Posterior vena cava (tissue), 2 donors: ENCODE measurements around the gene SUV39H1. TPM values are rescaled to one million over a fixed set of nuclear protein-coding genes. Genes with fewer than 3 reads are reported as not detected.
"Not testable (repeated sequence)": the region's sequence is repeated elsewhere in the genome, so short reads cannot be mapped to it uniquely, and the experiment has no call there.

ENCODE experiments used
- DNase-seq: peaks from one replicate; pipeline ENCODE4 v3.0.0-alpha.2; 2020; ENCODE audit warnings: low spot score
- intact Hi-C, 2 donors: fragments of 100-400 bp; cut with DNase I; formaldehyde crosslinking; loops; one replicate each; pipeline versions ENCODE4 v1.14.1 to v1.14.2; 2022 to 2023
- total RNA-seq, 2 donors: library from RNA; stranded (reverse); fragmentation: NEBNext Ultra II Directional; extraction: Animal tissue kit (Norgen Biotek cat#: 25700); gene quantifications; one replicate each; pipeline ENCODE4 v1.2.1, GENCODE V29; 2021
- donor health status: DM: yes; HTN: yes; CAD: no.
- donor health status: DM: yes; HTN: yes; CAD: no.

The SUV39H1 gene
- total RNA-seq, 2 donors from 2014 or later: 3.8 to 4.5 TPM

DNA sequence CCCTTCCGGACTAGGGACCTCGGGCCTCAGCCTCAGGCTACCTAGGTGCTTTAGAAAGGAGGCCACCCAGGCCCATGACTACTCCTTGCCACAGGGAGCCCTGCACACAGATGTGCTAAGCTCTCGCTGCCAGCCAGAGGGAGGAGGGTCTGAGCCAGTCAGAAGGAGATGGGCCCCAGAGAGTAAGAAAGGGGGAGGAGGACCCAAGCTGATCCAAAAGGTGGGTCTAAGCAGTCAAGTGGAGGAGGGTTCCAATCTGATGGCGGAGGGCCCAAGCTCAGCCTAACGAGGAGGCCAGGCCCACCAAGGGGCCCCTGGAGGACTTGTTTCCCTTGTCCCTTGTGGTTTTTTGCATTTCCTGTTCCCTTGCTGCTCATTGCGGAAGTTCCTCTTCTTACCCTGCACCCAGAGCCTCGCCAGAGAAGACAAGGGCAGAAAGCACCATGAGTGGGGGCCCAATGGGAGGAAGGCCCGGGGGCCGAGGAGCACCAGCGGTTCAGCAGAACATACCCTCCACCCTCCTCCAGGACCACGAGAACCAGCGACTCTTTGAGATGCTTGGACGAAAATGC lies 13.0 kb upstream of the SUV39H1 start, which contains the start of gene WAS:
Gene WAS, plus strand, starts transcription at position 389 of the 572 bp plus-strand sequence. Its CDS starts 55 bp downstream, at position 444.
- DNase-seq: peak; percentile 76

GRCh38 chrX:48684134-48684533 lies 12.4 kb upstream of the SUV39H1 start:
- intact Hi-C loops: no loop called here
- DNase-seq: peak; percentile 26

More for the DNA sequence above, 13.0 kb upstream of the SUV39H1 start, which contains the start of gene WAS:
- intact Hi-C loops: no loop called here

GRCh38 chrX:48685416-48685815 lies 11.1 kb upstream of the SUV39H1 start:
- no peak for DNase-seq
- intact Hi-C loops: no loop called here

DNA sequence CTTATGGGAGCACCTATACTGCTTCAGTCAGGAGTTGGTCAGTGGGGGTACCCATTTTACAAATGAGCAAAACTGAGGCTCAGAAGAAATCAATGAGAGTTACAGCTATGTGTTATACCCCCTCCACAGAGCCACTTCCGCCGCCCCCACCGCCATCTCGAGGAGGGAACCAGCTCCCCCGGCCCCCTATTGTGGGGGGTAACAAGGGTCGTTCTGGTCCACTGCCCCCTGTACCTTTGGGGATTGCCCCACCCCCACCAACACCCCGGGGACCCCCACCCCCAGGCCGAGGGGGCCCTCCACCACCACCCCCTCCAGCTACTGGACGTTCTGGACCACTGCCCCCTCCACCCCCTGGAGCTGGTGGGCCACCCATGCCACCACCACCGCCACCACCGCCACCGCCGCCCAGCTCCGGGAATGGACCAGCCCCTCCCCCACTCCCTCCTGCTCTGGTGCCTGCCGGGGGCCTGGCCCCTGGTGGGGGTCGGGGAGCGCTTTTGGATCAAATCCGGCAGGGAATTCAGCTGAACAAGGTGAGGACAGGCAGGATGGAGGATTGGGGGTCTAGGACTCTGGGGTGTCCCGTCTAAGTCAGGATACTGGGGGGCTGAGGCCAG lies 7.9 kb upstream of the SUV39H1 start:
- intact Hi-C loops: no loop called here
- no peak for DNase-seq

DNA sequence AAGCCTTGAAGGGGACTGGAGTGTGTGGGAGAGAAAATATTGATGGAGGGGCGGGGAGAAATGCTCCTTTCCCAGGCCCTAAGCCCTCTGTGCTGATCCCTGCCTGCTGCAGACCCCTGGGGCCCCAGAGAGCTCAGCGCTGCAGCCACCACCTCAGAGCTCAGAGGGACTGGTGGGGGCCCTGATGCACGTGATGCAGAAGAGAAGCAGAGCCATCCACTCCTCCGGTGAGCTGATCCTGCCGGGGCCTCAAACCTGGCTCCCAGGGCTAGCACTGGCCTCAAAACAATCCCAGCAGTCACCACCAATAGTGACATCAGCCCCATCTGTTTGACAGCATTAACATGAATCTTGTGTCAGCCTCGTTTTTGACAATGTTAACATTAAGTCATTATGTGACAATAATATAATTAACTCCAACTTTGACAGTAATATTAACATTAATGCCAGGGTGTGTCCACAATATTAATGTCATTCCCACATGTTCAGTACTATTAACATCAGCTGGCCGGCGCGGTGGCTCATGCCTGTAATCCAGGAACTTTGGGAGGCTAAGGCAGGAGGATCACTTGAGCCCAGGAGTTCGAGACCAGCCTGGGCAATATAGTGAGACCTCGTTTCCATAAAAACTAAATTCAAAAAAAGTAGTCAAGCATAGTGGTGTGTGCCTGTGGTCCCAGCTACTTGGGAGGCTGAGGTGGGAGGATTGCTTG lies 7.2 kb upstream of the SUV39H1 start:
- intact Hi-C loops: no loop called here
- no peak for DNase-seq

DNA sequence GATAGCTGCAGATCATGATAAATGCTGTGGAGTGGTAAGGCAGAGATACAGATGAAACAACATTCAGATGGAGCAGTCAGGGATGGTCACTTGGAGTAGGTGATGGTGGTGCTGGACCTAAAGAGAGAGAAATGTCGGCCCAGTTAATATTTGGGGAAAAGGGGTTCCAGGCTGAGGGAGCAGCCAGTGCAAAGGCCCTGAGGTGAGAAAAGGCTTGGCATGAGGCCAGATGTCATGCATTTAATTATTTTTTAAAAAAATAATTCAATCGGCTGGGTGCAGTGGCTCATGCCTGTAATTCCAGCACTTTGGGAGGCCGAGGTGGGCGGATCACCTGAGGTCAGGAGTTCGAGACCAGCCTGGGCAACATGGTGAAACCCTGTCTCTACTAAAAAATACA lies 4.8 kb upstream of the SUV39H1 start:
- intact Hi-C loops: not testable (repeated sequence)

GRCh38 chrX:48694776-48695533 lies 1.6 kb upstream of the SUV39H1 start:
- intact Hi-C loops: no loop called here
- no peak for DNase-seq

More for the DNA sequence above, 4.8 kb upstream of the SUV39H1 start:
- DNase-seq: not testable (repeated sequence)

- no peak for DNase-seq
- intact Hi-C loops: no loop called here
These were observed 1.0 kb upstream of the SUV39H1 start for GRCh38 chrX:48695534-48695896.

- DNase-seq: no peak
- intact Hi-C loops: no loop called here
These were observed 621 bp upstream of the SUV39H1 start for GRCh38 chrX:48695925-48696300.

GRCh38 chrX:48696909-48697727 lies 584 bp downstream of the SUV39H1 start:
- intact Hi-C loops: no loop called here
- DNase-seq: no peak

DNA sequence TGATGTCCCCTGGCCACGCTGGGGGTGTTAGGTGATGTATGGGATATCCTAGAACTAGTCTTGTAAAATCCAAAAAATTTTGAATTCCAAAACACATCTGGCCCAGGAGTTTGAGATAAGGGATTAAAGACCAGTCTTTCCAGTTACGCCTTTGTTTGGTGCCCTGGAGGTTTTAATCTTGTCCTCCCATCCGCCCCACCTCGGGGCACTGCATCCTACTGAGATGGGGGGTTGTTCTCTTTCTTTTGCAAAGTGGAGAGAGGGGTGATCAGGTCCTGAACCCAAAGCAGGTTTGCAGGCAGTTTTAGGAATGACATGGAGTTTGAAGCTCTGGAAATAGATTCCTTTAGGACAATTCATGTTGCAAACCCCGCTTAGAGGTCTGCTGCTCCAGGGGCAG lies 1.8 kb downstream of the SUV39H1 start:
- no peak for DNase-seq
- intact Hi-C loops: no loop called here

DNA sequence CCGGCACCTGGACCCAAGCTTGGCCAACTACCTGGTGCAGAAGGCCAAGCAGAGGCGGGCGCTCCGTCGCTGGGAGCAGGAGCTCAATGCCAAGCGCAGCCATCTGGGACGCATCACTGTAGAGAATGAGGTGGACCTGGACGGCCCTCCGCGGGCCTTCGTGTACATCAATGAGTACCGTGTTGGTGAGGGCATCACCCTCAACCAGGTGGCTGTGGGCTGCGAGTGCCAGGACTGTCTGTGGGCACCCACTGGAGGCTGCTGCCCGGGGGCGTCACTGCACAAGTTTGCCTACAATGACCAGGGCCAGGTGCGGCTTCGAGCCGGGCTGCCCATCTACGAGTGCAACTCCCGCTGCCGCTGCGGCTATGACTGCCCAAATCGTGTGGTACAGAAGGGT lies 3.7 kb downstream of the SUV39H1 start:
- intact Hi-C loops: no loop called here
- no peak for DNase-seq

- no peak for DNase-seq
- intact Hi-C loops: loop anchor here in 1 of 2 donors (1.0 kb wide), 1 partner anchor 27 kb away; no protein-coding TSS in a partner anchor
These were observed 4.6 kb downstream of the SUV39H1 start for GRCh38 chrX:48700951-48701653.

DNA sequence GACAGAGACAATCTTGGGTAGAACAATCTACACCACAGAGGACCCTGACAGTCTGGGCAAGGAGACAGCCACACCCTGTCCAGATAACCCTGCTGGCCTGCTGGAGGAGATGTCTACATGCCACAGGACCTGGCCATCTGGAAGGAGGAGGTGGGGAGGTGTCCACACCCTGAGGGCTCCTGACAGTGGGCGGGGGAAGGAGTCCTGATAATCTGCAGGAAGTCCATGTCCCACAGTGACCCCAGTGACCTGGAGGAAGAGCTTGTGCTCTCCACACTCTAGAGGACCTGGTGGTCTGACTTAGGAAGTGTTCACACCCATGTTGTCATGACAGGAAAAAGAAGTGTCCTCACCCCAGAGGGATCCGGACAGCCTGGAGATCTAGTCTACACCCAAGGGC lies 5.5 kb downstream of the SUV39H1 start:
- DNase-seq: no peak
- intact Hi-C loops: no loop called here

DNA sequence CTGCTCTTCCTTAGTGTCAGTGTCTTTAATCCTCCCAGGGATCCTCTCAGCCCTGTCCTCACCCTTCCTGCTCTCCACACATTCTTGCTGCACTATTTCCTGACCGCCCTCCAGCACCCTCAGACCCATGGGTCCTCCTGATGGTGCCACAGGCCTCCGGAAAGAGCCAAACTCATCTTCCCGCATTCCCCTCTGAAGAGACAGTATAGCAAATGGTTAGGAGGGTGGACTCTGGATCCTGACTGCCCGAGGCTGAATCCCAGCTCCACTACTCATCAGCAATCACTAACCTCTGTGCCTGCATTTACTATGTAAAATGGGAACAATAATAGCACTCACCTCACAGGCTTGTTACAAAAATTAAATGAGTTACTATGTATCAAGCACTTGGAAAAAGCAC lies 6.2 kb downstream of the SUV39H1 start:
- DNase-seq: no peak
- intact Hi-C loops: no loop called here

DNA sequence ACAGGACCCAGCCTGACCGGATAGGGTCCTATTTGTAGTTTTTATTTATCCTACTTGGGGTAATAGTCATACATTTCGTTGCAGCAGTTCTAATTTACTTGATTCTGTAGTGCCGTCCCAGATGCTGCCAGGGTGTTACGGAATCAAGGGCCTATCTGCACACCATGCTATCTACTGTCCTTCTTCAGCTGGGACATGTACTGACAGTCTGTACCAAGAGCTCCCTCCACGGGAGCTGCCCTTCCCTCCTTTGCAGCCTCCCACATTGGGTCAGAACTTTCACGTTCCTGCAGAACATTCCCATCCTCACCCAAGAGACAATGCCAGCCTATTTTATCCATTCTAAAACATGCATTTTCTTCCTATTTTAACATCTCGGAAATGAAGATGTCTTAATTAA lies 6.7 kb downstream of the SUV39H1 start:
- intact Hi-C loops: no loop called here
- no peak for DNase-seq

DNA sequence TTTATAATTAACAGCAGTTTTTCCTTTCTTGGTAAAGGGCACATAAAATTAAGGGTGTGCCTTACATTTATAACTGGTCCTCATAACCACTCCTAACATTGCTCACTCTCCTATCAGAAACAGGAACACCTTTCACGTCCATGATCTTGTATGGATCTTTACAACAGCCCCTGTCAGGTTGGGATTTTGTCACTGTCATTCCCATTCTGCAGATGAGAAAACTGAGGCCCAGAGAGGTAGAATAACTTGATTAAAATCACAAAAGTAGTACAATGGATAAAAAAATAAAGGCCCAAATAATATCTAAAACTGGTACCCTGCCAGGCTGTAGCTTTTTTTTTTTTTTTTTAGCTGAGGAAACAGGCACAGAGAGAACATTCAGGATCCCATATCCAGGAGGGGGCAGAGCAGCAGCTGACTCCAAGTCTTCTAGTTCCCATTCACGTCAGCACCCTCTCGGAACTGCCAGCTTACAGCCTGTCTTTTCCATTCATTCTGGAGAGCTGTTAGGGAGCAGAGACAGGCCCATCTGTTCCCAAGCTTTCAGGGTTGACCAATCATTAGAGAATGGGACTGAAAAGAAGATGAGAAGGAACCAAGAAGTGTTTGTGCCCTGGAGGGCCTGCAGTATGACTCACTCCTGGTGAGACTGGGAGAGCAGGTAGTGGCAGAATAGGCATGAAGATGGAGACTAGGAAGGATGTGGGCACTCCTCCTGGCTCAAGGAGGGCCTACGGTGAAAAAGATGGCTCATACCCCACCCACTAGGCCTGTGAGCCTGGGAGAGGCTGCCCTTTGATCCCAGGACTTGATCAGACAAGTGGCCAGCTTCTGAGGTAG lies 7.3 kb downstream of the SUV39H1 start:
- intact Hi-C loops: no loop called here
- no peak for DNase-seq

- intact Hi-C loops: no loop called here
These were observed 9.3 kb downstream of the SUV39H1 start for GRCh38 chrX:48705871-48706270.

More at GRCh38 chrX:48705871-48706270, 9.3 kb downstream of the SUV39H1 start:
- no peak for DNase-seq
